ENCODE measurements around the gene ERVW-1.

- TF ChIP-seq EZH2 (IDR thresholded peaks at IDR 0.05) = no peak
- TF ChIP-seq POLR2AphosphoS5 (IDR thresholded peaks at IDR 0.05; ENCODE audit: borderline replicate concordance, low read depth, low read length) = no peak
These were observed 45.4 kb upstream of the ERVW-1 start for GRCh38 chr7:92523110-92523509.

Data from SK-N-MC (cell line).